ENCODE results near the gene OXSR1. TPM values are rescaled to one million over a fixed set of nuclear protein-coding genes. Genes with fewer than 3 reads are reported as not detected.

Gene OXSR1
- total and polyA plus RNA-seq, 10 of the 15 experiments (the other 5 are each of a cell fraction or from before 2014, with no cell fraction given), result 12.4 to 54.6 (median 35.7) TPM

DNA sequence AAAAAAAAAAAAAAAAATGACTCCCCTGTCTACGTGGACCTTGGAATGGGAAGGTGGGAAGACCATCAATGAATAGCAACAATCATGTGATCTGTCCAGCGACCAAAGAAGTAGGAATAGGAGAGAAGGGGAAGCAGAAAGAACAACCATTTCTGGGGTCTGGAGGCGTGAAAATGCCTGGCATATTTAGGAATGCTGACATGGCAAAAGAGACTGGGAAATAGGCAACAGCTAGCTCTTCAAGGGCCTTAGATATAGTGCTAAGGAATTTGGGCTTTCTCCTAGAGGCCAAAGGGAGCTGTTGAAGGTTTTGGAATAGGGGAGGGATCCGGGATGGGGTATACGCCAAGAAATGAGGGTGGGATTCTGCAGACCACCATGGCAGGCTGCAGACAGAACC, 106.2 kb downstream of the OXSR1 start:
- CTCF ChIA-PET, result no interaction called here
- no peak overlapping the region for H3K4me3 ChIP-seq

More for the DNA sequence above, 106.2 kb downstream of the OXSR1 start:
- Histone ChIP-seq H3K9me3 (replicated peaks; ENCODE audit: control insufficient read depth, insufficient read depth, low read length) (no peaks in the 10 kb centered on the region; the same call in 2 of the 3 replicates), H2AFZ (ENCODE audit: control insufficient read depth, low read depth, low read length) (no peak overlapping the region), H4K20me1 (ENCODE audit: control insufficient read depth, insufficient read depth) (no peaks in the 10 kb centered on the region), H3K27me3 (replicated peaks in 1 of 2; ENCODE audit: control insufficient read depth in 2 of 2, insufficient read depth in 2 of 2, low read length in 1 of 2) (no peaks in the 10 kb centered on the region), H3K36me3 (ENCODE audit: control insufficient read depth in 2 of 2, insufficient read depth in 2 of 2, low read length in 1 of 2) (no peaks in the 10 kb centered on the region), H3K4me1 (ENCODE audit: control insufficient read depth, insufficient read depth, low read length) (peaks cover 14% of the 10 kb centered on the region), H3K79me2 (ENCODE audit: control insufficient read depth, insufficient read depth, low read length) (no peaks in the 10 kb centered on the region), H3K4me2 (ENCODE audit: control insufficient read depth, insufficient read depth) (no peak overlapping the region), H3K9ac (ENCODE audit: control insufficient read depth, insufficient read depth, low read length) (no peak overlapping the region), H3K27ac (ENCODE audit: control insufficient read depth, insufficient read depth) (no peak overlapping the region)
- no TSS peak for BruUV-seq (replicated peaks)
- 69% methylated on average over 5 of the region's 5 CpGs for WGBS (ENCODE audit: insufficient coverage, insufficient replicate concordance, low lambda C conversion rate, missing lambda C conversion rate)
- DNase-seq (ENCODE audit: low read depth, low spot score), result no peak
- POLR2A ChIA-PET, result interaction anchor here (0.6 kb wide), 1 partner anchor 219 kb away, joined by 4 read pairs; no protein-coding TSS in a partner anchor
- in situ Hi-C loops (cut with MboI), result no loop called here
- intact Hi-C loops (cut with micrococcal nuclease; ENCODE audit: unreplicated experiment), result no loop called here
- RAD21 ChIA-PET (ENCODE audit: unreplicated experiment), result no interaction called here
- SMC1A ChIA-PET (ENCODE audit: uncharacterized antibody, unreplicated experiment), result interaction anchor here (0.6 kb wide), 1 partner anchor 77 kb away, joined by 3 read pairs; no protein-coding TSS in a partner anchor
- no peak for FAIRE-seq
- TF ChIP-seq ATF7 (IDR thresholded peaks at IDR 0.05; ENCODE audit: low read depth) (no peak), BCL11A (IDR thresholded peaks at IDR 0.05; ENCODE audit: low read depth, low read length) (no peak), EED (IDR thresholded peaks at IDR 0.05; ENCODE audit: low read depth) (no peak), NFIC (IDR thresholded peaks at IDR 0.05; ENCODE audit: low read depth, low read length) (no peak), TAF1 (IDR thresholded peaks at IDR 0.05; ENCODE audit: borderline replicate concordance, low read depth, low read length) (no peak), SP1 (IDR thresholded peaks at IDR 0.05; ENCODE audit: low read depth, low read length) (no peak), PAX5 (IDR thresholded peaks at IDR 0.05; ENCODE audit: borderline replicate concordance, low read depth, low read length) (no peak), RFX5 (IDR thresholded peaks at IDR 0.05; ENCODE audit: low read depth, low read length) (no peak), ASH2L (IDR thresholded peaks at IDR 0.05; ENCODE audit: borderline replicate concordance, low read depth) (no peak), SREBF1 (IDR thresholded peaks at IDR 0.05; ENCODE audit: low read length) (no peak), JUNB (IDR thresholded peaks at IDR 0.05) (no peak)
- TF ChIP-seq, protein P1, sequence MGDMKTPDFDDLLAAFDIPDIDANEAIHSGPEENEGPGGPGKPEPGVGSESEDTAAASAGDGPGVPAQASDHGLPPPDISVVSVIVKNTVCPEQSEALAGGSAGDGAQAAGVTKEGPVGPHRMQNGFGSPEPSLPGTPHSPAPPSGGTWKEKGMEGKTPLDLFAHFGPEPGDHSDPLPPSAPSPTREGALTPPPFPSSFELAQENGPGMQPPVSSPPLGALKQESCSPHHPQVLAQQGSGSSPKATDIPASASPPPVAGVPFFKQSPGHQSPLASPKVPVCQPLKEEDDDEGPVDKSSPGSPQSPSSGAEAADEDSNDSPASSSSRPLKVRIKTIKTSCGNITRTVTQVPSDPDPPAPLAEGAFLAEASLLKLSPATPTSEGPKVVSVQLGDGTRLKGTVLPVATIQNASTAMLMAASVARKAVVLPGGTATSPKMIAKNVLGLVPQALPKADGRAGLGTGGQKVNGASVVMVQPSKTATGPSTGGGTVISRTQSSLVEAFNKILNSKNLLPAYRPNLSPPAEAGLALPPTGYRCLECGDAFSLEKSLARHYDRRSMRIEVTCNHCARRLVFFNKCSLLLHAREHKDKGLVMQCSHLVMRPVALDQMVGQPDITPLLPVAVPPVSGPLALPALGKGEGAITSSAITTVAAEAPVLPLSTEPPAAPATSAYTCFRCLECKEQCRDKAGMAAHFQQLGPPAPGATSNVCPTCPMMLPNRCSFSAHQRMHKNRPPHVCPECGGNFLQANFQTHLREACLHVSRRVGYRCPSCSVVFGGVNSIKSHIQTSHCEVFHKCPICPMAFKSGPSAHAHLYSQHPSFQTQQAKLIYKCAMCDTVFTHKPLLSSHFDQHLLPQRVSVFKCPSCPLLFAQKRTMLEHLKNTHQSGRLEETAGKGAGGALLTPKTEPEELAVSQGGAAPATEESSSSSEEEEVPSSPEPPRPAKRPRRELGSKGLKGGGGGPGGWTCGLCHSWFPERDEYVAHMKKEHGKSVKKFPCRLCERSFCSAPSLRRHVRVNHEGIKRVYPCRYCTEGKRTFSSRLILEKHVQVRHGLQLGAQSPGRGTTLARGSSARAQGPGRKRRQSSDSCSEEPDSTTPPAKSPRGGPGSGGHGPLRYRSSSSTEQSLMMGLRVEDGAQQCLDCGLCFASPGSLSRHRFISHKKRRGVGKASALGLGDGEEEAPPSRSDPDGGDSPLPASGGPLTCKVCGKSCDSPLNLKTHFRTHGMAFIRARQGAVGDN (IDR thresholded peaks at IDR 0.05), result no peak
- TF ChIP-seq, protein P2, sequence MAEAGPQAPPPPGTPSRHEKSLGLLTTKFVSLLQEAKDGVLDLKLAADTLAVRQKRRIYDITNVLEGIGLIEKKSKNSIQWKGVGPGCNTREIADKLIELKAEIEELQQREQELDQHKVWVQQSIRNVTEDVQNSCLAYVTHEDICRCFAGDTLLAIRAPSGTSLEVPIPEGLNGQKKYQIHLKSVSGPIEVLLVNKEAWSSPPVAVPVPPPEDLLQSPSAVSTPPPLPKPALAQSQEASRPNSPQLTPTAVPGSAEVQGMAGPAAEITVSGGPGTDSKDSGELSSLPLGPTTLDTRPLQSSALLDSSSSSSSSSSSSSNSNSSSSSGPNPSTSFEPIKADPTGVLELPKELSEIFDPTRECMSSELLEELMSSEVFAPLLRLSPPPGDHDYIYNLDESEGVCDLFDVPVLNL (IDR thresholded peaks at IDR 0.05; ENCODE audit: low read depth, low read length), result no peak
- no peak for ATAC-seq

Measured in GM12878 (cell line).